Measurements from ENCODE around the gene ZNF518B.

DNA sequence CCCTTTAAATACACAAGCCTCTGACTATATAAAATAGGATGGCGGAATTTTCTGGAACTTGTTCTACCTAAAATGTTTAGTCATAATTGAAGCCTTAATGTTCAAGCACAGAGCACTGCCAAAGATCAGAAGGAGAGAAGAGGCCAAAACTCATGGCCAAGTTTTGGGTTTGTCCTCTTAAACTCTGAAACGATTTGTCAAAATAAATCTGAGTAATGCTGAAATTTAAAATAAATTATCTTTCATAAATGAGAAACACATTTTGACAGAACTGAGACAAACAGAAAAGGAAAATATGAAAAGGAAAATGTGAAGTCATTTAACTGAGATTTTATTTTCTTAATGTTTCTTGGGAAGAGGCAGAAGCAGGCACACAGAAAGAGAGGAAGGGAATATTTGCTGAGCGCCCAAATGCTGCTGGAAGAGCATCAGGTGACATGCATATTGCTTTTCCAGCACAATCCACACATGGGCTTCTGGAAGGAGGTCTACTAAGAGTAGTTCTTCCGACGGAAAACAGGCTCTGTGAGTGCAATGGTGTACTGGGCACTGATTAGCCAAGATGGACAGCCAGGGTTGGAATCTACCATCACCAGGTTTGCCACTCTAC lies 47.4 kb upstream of the ZNF518B start:
- TF ChIP-seq SMC3 (IDR thresholded peaks at IDR 0.05; ENCODE audit: low read depth, low read length) (no peak), RFX5 (IDR thresholded peaks at IDR 0.05; ENCODE audit: low read length) (no peak)
- TF ChIP-seq, protein P1, sequence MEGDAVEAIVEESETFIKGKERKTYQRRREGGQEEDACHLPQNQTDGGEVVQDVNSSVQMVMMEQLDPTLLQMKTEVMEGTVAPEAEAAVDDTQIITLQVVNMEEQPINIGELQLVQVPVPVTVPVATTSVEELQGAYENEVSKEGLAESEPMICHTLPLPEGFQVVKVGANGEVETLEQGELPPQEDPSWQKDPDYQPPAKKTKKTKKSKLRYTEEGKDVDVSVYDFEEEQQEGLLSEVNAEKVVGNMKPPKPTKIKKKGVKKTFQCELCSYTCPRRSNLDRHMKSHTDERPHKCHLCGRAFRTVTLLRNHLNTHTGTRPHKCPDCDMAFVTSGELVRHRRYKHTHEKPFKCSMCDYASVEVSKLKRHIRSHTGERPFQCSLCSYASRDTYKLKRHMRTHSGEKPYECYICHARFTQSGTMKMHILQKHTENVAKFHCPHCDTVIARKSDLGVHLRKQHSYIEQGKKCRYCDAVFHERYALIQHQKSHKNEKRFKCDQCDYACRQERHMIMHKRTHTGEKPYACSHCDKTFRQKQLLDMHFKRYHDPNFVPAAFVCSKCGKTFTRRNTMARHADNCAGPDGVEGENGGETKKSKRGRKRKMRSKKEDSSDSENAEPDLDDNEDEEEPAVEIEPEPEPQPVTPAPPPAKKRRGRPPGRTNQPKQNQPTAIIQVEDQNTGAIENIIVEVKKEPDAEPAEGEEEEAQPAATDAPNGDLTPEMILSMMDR (IDR thresholded peaks at IDR 0.05) = no peak
